HCT116 (cell line): ENCODE results near the gene PCSK6. TPM values are rescaled to one million over a fixed set of nuclear protein-coding genes. Genes with fewer than 3 reads are reported as not detected.

ENCODE experiments used
- ATAC-seq: fragments of 200-7000 bp; cut with Tn5 transposase; 2 replicates; pipeline ENCODE4 v1.9.1; 2020; ENCODE audit warnings: mild to moderate bottlenecking, moderate library complexity
- BruUV-seq: library from RNA; stranded (reverse); fragments of 400-500 nt; replicated peaks from 2 replicates; lab custom pipeline; 2021; lab: Mats Ljungman, UMichigan
- CTCF ChIA-PET: fragments of 300-600 bp; sonication (Branson Sonifier 250); formaldehyde crosslinking; loops from one replicate; lab custom pipeline; 2021; ENCODE audit warnings: antibody characterized with exemption; lab: Charles Lee
- POLR2A ChIA-PET: fragments of 300-600, 350-600 bp; sonication (Branson Sonifier 250); formaldehyde crosslinking; loops from one replicate; lab custom pipeline; 2021; ENCODE audit warnings: antibody characterized with exemption; lab: Charles Lee
- RAD21 ChIA-PET, 2 experiments: fragments of 300-600 bp; sonication (Branson Sonifier 250); formaldehyde crosslinking; loops; one replicate each; lab custom pipeline; 2023; ENCODE audit warnings: low total read pairs in 2 of 2; ENCODE audit not compliant: uncharacterized antibody in 2 of 2, unreplicated experiment in 2 of 2, low non-redundant PET in 1 of 2; lab: Charles Lee
- DNase-seq: peaks from one replicate; pipeline ENCODE4 v3.0.0-alpha.2; 2010; ENCODE audit warnings: low read depth, low spot score
- H2AFZ ChIP-seq: fragments of 200-600 bp; shearing (Covaris generic), sonication (generic); 2 replicates; pipeline ENCODE4 v1.6.1; 2017; ENCODE audit warnings: low read depth, mixed run types, mixed read lengths, antibody characterized with exemption, low read length; ENCODE audit not compliant: poor library complexity, severe bottlenecking
- H3K27ac ChIP-seq: 2 replicates; pipeline ENCODE4 v1.5.1; 2012; ENCODE audit warnings: low read depth, low read length
- H3K27me3 ChIP-seq: fragments of 200-600 bp; sonication (generic); 2 replicates; pipeline ENCODE4 v1.6.1; 2016; ENCODE audit warnings: mixed run types, low read length, mixed read lengths; ENCODE audit not compliant: insufficient read depth
- H3K36me3 ChIP-seq, 2 experiments: fragments of 200-500 bp in 1 of 2; fragments of 200-600 bp in 1 of 2; sonication (Bioruptor generic) in 1 of 2; sonication (generic) in 1 of 2; 2 replicates each; pipeline versions ENCODE4 v1.5.1 to v1.6.1; 2014 to 2016; ENCODE audit warnings: low read length in 2 of 2, inconsistent platforms in 1 of 2, mixed read lengths in 1 of 2, mixed run types in 1 of 2; ENCODE audit not compliant: insufficient read depth in 2 of 2, control insufficient read depth in 1 of 2
- H3K4me1 ChIP-seq, 2 experiments: fragments of 200-600 bp in 1 of 2; sonication (generic) in 1 of 2; 2 replicates each; pipeline versions ENCODE4 v1.5.1 to v1.6.1; 2012 to 2017; ENCODE audit warnings: low read length in 2 of 2, inconsistent platforms in 1 of 2, mild to moderate bottlenecking in 1 of 2, mixed read lengths in 1 of 2, mixed run types in 1 of 2, moderate library complexity in 1 of 2; ENCODE audit not compliant: insufficient read depth in 2 of 2, control insufficient read depth in 1 of 2
- H3K4me2 ChIP-seq: fragments of 200-600 bp; sonication (generic); 2 replicates; pipeline ENCODE4 v1.6.1; 2017; ENCODE audit warnings: mixed run types, low read length, mixed read lengths
- H3K4me3 ChIP-seq, 2 experiments: fragments of 200-600 bp in 1 of 2; sonication (generic) in 1 of 2; replicated peaks in 1 of 2; 2 replicates each; pipeline ENCODE4 v1.5.1; 2011 to 2016; ENCODE audit warnings: low read length in 2 of 2, control low read depth in 1 of 2, low read depth in 1 of 2, mild to moderate bottlenecking in 1 of 2, mixed read lengths in 1 of 2, mixed run types in 1 of 2
- H3K79me2 ChIP-seq: fragments of 200-600 bp; sonication (generic); 2 replicates; pipeline ENCODE4 v1.6.1; 2017; ENCODE audit warnings: mild to moderate bottlenecking, mixed run types, low read length, moderate library complexity, mixed read lengths; ENCODE audit not compliant: insufficient read depth
- H3K9ac ChIP-seq: fragments of 200-600 bp; sonication (generic); 2 replicates; pipeline ENCODE4 v1.6.1; 2016; ENCODE audit warnings: low read length, mixed read lengths
- H3K9me2 ChIP-seq: fragments of 200-600 bp; sonication (generic), shearing (Covaris generic); 2 replicates; pipeline ENCODE4 v1.6.1; 2017; ENCODE audit warnings: mixed run types, mild to moderate bottlenecking, moderate library complexity; ENCODE audit not compliant: insufficient read depth
- H3K9me3 ChIP-seq, 2 experiments: fragments of 200-500 bp in 1 of 2; fragments of 200-600 bp in 1 of 2; sonication (Bioruptor generic) in 1 of 2; sonication (generic) in 1 of 2; 2 replicates each; pipeline ENCODE4 v1.6.1; 2014 to 2017; ENCODE audit warnings: low read length in 2 of 2, mixed read lengths in 2 of 2, inconsistent platforms in 1 of 2, low read depth in 1 of 2, mild to moderate bottlenecking in 1 of 2, mixed run types in 1 of 2, moderate library complexity in 1 of 2; ENCODE audit not compliant: control insufficient read depth in 1 of 2, insufficient read depth in 1 of 2
- H4K20me1 ChIP-seq: fragments of 200-600 bp; sonication (generic), shearing (Covaris generic); 2 replicates; pipeline ENCODE4 v1.6.1; 2017; ENCODE audit warnings: mixed run types, mild to moderate bottlenecking, moderate library complexity; ENCODE audit not compliant: insufficient read depth
- CBX3 ChIP-seq: IDR thresholded peaks from 2 replicates; pipeline ENCODE4 v1.6.1; 2012; ENCODE audit warnings: low read depth
- CEBPB ChIP-seq: IDR thresholded peaks from 2 replicates; pipeline ENCODE4 v1.6.1; 2012; ENCODE audit warnings: low read depth
- EGR1 ChIP-seq: IDR thresholded peaks from 2 replicates; pipeline ENCODE4 v1.6.1; 2012; ENCODE audit warnings: low read depth
- ELF1 ChIP-seq: IDR thresholded peaks from 2 replicates; pipeline ENCODE4 v1.6.1; 2012; ENCODE audit warnings: low read depth, borderline replicate concordance
- FOSL1 ChIP-seq: IDR thresholded peaks from 2 replicates; pipeline ENCODE4 v1.6.1; 2012; ENCODE audit warnings: low read depth
- POLR2A ChIP-seq: IDR thresholded peaks from 2 replicates; pipeline ENCODE4 v1.7.0; 2011; ENCODE audit warnings: borderline replicate concordance; ENCODE audit not compliant: insufficient read depth, insufficient read length; ENCODE audit errors: extremely low read depth
- POLR2AphosphoS5 ChIP-seq: IDR thresholded peaks from 2 replicates; pipeline ENCODE4 v1.6.1; 2011; ENCODE audit warnings: mild to moderate bottlenecking, low read depth, low read length, moderate library complexity
- RAD21 ChIP-seq: IDR thresholded peaks from 2 replicates; pipeline ENCODE4 v1.6.1; 2012; ENCODE audit warnings: low read depth, mild to moderate bottlenecking
- SIN3A ChIP-seq: IDR thresholded peaks from 2 replicates; pipeline ENCODE4 v1.6.1; 2012; ENCODE audit warnings: low read depth
- SP1 ChIP-seq: IDR thresholded peaks from 2 replicates; pipeline ENCODE4 v1.6.1; 2012; ENCODE audit warnings: low read depth
- SRF ChIP-seq: IDR thresholded peaks from 2 replicates; pipeline ENCODE4 v1.6.1; 2012; ENCODE audit warnings: low read depth
- YY1 ChIP-seq: IDR thresholded peaks from 2 replicates; pipeline ENCODE4 v1.6.1; 2011; ENCODE audit warnings: low read length, low read depth, moderate library complexity, mild to moderate bottlenecking; ENCODE audit not compliant: insufficient replicate concordance; ENCODE audit errors: extremely low read depth
- ZFX ChIP-seq: fragments of 450-650 bp; IDR thresholded peaks from 2 replicates; pipeline ENCODE4 v1.6.1; 2017
- intact Hi-C: fragments of 100-400 bp; cut with micrococcal nuclease; formaldehyde crosslinking; loops from 2 replicates; pipeline ENCODE4 v1.10.0; 2022
- total RNA-seq: library from RNA; stranded (reverse); gene quantifications from one replicate; pipeline ENCODE4 v1.2.1, GENCODE V29; 2021; ENCODE audit not compliant: unreplicated experiment
- TF ChIP-seq, protein P1 (sequence below): IDR thresholded peaks from 2 replicates; pipeline ENCODE4 v1.6.1; 2012

PCSK6 gene
- total RNA-seq, 1 experiment from 2014 or later = 13.5 TPM

DNA sequence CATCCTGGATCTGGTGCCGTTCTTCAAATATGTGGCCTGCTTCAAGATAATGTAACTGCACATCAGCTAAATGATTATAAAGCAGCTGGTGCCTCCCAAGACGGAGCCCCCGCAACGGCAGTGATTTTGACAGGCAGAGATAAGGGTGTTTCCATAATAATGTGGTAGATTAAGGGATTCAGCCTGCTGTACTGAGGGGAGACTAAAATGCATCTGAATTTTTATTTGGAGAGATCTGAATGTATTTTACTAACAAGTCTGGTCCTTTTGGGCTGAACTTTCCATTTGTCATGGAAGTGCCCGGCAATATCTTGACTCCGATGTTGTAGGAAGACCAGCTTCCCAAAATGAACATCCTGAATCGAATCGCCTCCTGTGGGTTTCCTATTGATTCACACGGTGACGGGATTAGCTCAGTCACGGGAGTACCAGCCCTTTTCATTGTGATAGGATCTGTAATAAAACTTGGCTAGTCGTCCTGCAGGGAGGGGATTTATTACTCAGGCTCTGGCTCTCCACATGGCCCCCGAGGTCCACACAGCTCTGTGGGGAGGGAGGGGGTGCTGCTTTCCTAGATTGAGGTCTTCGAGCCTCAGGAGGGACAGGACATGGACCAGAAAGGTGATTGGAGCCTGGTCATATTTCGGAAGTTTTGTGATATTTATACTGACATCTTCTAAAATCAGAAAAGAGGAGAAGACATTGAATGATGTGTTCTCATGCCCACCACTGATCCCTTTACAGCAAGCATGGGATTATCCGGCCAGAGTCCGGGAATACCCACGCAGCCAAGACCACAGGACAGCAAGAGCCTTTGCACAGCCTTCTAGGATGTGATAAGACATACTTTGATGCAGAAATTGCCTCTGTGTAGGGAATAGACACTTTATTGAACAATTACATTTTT is 2.5 kb upstream of the PCSK6 start:
- peaks cover 6 to 25% of the 10 kb centered on the region in 2 experiments; a peak in 3 of 4 replicates for H3K4me1 ChIP-seq
- BruUV-seq = no TSS peak
- POLR2A ChIA-PET = no interaction called here

More for the DNA sequence above, 2.5 kb upstream of the PCSK6 start:
- H3K79me2 ChIP-seq = peaks cover 7% of the 10 kb centered on the region; the same call in 1 of the 2 replicates
- H3K9ac ChIP-seq = no peak overlapping the region
- no peak overlapping the region for H3K4me3 ChIP-seq
- intact Hi-C loops = no loop called here
- TF ChIP-seq ZFX = no peak
- TF ChIP-seq CBX3 = no peak
- TF ChIP-seq YY1 = no peak
- no peak for TF ChIP-seq POLR2A
- TF ChIP-seq, protein P1, sequence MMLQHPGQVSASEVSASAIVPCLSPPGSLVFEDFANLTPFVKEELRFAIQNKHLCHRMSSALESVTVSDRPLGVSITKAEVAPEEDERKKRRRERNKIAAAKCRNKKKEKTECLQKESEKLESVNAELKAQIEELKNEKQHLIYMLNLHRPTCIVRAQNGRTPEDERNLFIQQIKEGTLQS = no peak
- TF ChIP-seq EGR1 = no peak
- TF ChIP-seq SIN3A = no peak
- no peak for TF ChIP-seq CEBPB
- no peak for TF ChIP-seq RAD21
- TF ChIP-seq SRF = no peak
- no peak for TF ChIP-seq POLR2AphosphoS5
- no peak for TF ChIP-seq ELF1
- no peak for TF ChIP-seq FOSL1
- TF ChIP-seq SP1 = no peak
- no peak for ATAC-seq
- ChIA-PET RAD21 (no interaction called here), CTCF (no interaction called here)
- no peaks in the 10 kb centered on the region for H3K36me3 ChIP-seq
- H3K9me3 ChIP-seq = no peaks in the 10 kb centered on the region; a peak in 1 of 4 replicates
- DNase-seq = no peak
- 0 out of 2 replicates have a peak, but pooled peaks cover 3% of the 10 kb centered on the region for H3K27me3 ChIP-seq
- H3K9me2 ChIP-seq = no peaks in the 10 kb centered on the region
- H3K27ac ChIP-seq = no peak overlapping the region
- no peak overlapping the region for H3K4me2 ChIP-seq
- no peak overlapping the region for H2AFZ ChIP-seq
- no peaks in the 10 kb centered on the region for H4K20me1 ChIP-seq
